ENCODE results near the gene TDRD1. TPM values are rescaled to one million over a fixed set of nuclear protein-coding genes. Genes with fewer than 3 reads are reported as not detected.
A peak's percentile ranks its signal among the peaks of the same experiment; 100 is the strongest.

The TDRD1 gene
- total and polyA plus RNA-seq, 9 donors = 0.04 to 0.29 (median 0.06) TPM

- Histone ChIP-seq H3K36me3 (ENCODE audit: control insufficient read depth, insufficient read depth, low read length) (no peaks in the 10 kb centered on the region), H3K4me1 (ENCODE audit: control insufficient read depth, insufficient read depth, low read length) (peaks cover 4% of the 10 kb centered on the region), H3K4me3 (ENCODE audit: low read length) (peak overlapping the region; percentile 98), H3K9me3 (replicated peaks; ENCODE audit: control insufficient read depth, low read depth, low read length) (peaks cover 3% of the 10 kb centered on the region), H3K27ac (ENCODE audit: low read length) (peak overlapping the region; percentile 89), H3K27me3 (ENCODE audit: control insufficient read depth, insufficient read depth, low read length) (peaks cover 4% of the 10 kb centered on the region)
- DNase-seq = no peak
- 0% methylated on average over 9 of the region's 23 CpGs for WGBS (ENCODE audit: insufficient coverage)
Measured at GRCh38 chr10:114173603-114173920, 5.6 kb upstream of the TDRD1 start.

GRCh38 chr10:114173921-114174694, 5.0 kb upstream of the TDRD1 start, which contains the start of gene CCDC186:
CCDC186 (minus strand) TSS chr10:114174203; CDS start chr10:114163268, 10,935 bp downstream.
- WGBS (ENCODE audit: insufficient coverage) = under 1% methylated on average over 46 of the region's 49 CpGs
- peak; percentile 92 for DNase-seq
- Histone ChIP-seq H3K4me1 (ENCODE audit: control insufficient read depth, insufficient read depth, low read length) (peaks cover 4% of the 10 kb centered on the region), H3K4me3 (ENCODE audit: low read length) (peak within 1 kb of the TSS; percentile 98), H3K27ac (ENCODE audit: low read length) (peak within 1 kb of the TSS; percentile 89), H3K27me3 (ENCODE audit: control insufficient read depth, insufficient read depth, low read length) (peaks cover 4% of the 10 kb centered on the region), H3K9me3 (replicated peaks; ENCODE audit: control insufficient read depth, low read depth, low read length) (no peaks in the 10 kb centered on the region), H3K36me3 (ENCODE audit: control insufficient read depth, insufficient read depth, low read length) (no peaks in the 10 kb centered on the region)

- H3K27ac ChIP-seq (ENCODE audit: low read length) = no peak overlapping the region
- peaks cover 4% of the 10 kb centered on the region for H3K27me3 ChIP-seq (ENCODE audit: control insufficient read depth, insufficient read depth, low read length)
- 8% methylated on average over 17 of the region's 19 CpGs for WGBS (ENCODE audit: insufficient coverage)
- H3K4me1 ChIP-seq (ENCODE audit: control insufficient read depth, insufficient read depth, low read length) = peaks cover 4% of the 10 kb centered on the region
- H3K4me3 ChIP-seq (ENCODE audit: low read length) = peak overlapping the region; percentile 98
- H3K9me3 ChIP-seq (replicated peaks; ENCODE audit: control insufficient read depth, low read depth, low read length) = no peaks in the 10 kb centered on the region
- H3K36me3 ChIP-seq (ENCODE audit: control insufficient read depth, insufficient read depth, low read length) = no peaks in the 10 kb centered on the region
- DNase-seq = peak; percentile 43
Measured at GRCh38 chr10:114174695-114175188, 4.4 kb upstream of the TDRD1 start.

GRCh38 chr10:114175667-114176066, 3.5 kb upstream of the TDRD1 start:
- H3K4me3 ChIP-seq (ENCODE audit: low read length) = no peak overlapping the region
- no peaks in the 10 kb centered on the region for H3K9me3 ChIP-seq (replicated peaks; ENCODE audit: control insufficient read depth, low read depth, low read length)
- no peaks in the 10 kb centered on the region for H3K36me3 ChIP-seq (ENCODE audit: control insufficient read depth, insufficient read depth, low read length)
- peaks cover 4% of the 10 kb centered on the region for H3K27me3 ChIP-seq (ENCODE audit: control insufficient read depth, insufficient read depth, low read length)
- peaks cover 4% of the 10 kb centered on the region for H3K4me1 ChIP-seq (ENCODE audit: control insufficient read depth, insufficient read depth, low read length)
- no peak for DNase-seq
- no peak overlapping the region for H3K27ac ChIP-seq (ENCODE audit: low read length)
- no CpG with 5 or more reads among the region's 1 CpG for WGBS (ENCODE audit: insufficient coverage)

GRCh38 chr10:114176511-114176910, 2.6 kb upstream of the TDRD1 start:
- H3K27ac ChIP-seq (ENCODE audit: low read length) = no peak overlapping the region
- H3K27me3 ChIP-seq (ENCODE audit: control insufficient read depth, insufficient read depth, low read length) = peaks cover 4% of the 10 kb centered on the region
- no peak for DNase-seq
- peaks cover 4% of the 10 kb centered on the region for H3K4me1 ChIP-seq (ENCODE audit: control insufficient read depth, insufficient read depth, low read length)
- no peak overlapping the region for H3K4me3 ChIP-seq (ENCODE audit: low read length)
- H3K36me3 ChIP-seq (ENCODE audit: control insufficient read depth, insufficient read depth, low read length) = no peaks in the 10 kb centered on the region
- WGBS (ENCODE audit: insufficient coverage) = 50% methylated on average over 1 of the region's 1 CpG
- no peaks in the 10 kb centered on the region for H3K9me3 ChIP-seq (replicated peaks; ENCODE audit: control insufficient read depth, low read depth, low read length)

GRCh38 chr10:114179747-114180146, 594 bp downstream of the TDRD1 start:
- Histone ChIP-seq H3K27me3 (ENCODE audit: control insufficient read depth, insufficient read depth, low read length) (peaks cover 4% of the 10 kb centered on the region), H3K4me3 (ENCODE audit: low read length) (no peak overlapping the region), H3K36me3 (ENCODE audit: control insufficient read depth, insufficient read depth, low read length) (no peaks in the 10 kb centered on the region), H3K9me3 (replicated peaks; ENCODE audit: control insufficient read depth, low read depth, low read length) (no peaks in the 10 kb centered on the region), H3K4me1 (ENCODE audit: control insufficient read depth, insufficient read depth, low read length) (peaks cover 3% of the 10 kb centered on the region), H3K27ac (ENCODE audit: low read length) (no peak overlapping the region)
- 49% methylated on average over 3 of the region's 8 CpGs for WGBS (ENCODE audit: insufficient coverage)
- no peak for DNase-seq

GRCh38 chr10:114180937-114181336, 1.8 kb downstream of the TDRD1 start:
- Histone ChIP-seq H3K9me3 (replicated peaks; ENCODE audit: control insufficient read depth, low read depth, low read length) (no peaks in the 10 kb centered on the region), H3K27ac (ENCODE audit: low read length) (no peak overlapping the region), H3K4me1 (ENCODE audit: control insufficient read depth, insufficient read depth, low read length) (peaks cover 3% of the 10 kb centered on the region), H3K36me3 (ENCODE audit: control insufficient read depth, insufficient read depth, low read length) (no peaks in the 10 kb centered on the region), H3K4me3 (ENCODE audit: low read length) (no peak overlapping the region), H3K27me3 (ENCODE audit: control insufficient read depth, insufficient read depth, low read length) (peaks cover 4% of the 10 kb centered on the region)
- WGBS (ENCODE audit: insufficient coverage) = no CpG with 5 or more reads among the region's 3 CpGs
- DNase-seq = no peak

GRCh38 chr10:114181971-114182370, 2.8 kb downstream of the TDRD1 start:
- Histone ChIP-seq H3K4me1 (ENCODE audit: control insufficient read depth, insufficient read depth, low read length) (peaks cover 3% of the 10 kb centered on the region), H3K9me3 (replicated peaks; ENCODE audit: control insufficient read depth, low read depth, low read length) (no peaks in the 10 kb centered on the region), H3K36me3 (ENCODE audit: control insufficient read depth, insufficient read depth, low read length) (no peaks in the 10 kb centered on the region), H3K27me3 (ENCODE audit: control insufficient read depth, insufficient read depth, low read length) (no peaks in the 10 kb centered on the region), H3K27ac (ENCODE audit: low read length) (no peak overlapping the region), H3K4me3 (ENCODE audit: low read length) (no peak overlapping the region)
- DNase-seq = peak; percentile 67
- 8% methylated on average over 2 of the region's 5 CpGs for WGBS (ENCODE audit: insufficient coverage)

- DNase-seq = no peak
- H3K4me3 ChIP-seq (ENCODE audit: low read length) = no peak overlapping the region
- H3K9me3 ChIP-seq (replicated peaks; ENCODE audit: control insufficient read depth, low read depth, low read length) = no peaks in the 10 kb centered on the region
- H3K27ac ChIP-seq (ENCODE audit: low read length) = no peak overlapping the region
- WGBS (ENCODE audit: insufficient coverage) = 80% methylated on average over 5 of the region's 9 CpGs
- H3K36me3 ChIP-seq (ENCODE audit: control insufficient read depth, insufficient read depth, low read length) = no peaks in the 10 kb centered on the region
- H3K27me3 ChIP-seq (ENCODE audit: control insufficient read depth, insufficient read depth, low read length) = no peaks in the 10 kb centered on the region
- peaks cover 3% of the 10 kb centered on the region for H3K4me1 ChIP-seq (ENCODE audit: control insufficient read depth, insufficient read depth, low read length)
Measured at GRCh38 chr10:114183563-114183962, 4.4 kb downstream of the TDRD1 start.

GRCh38 chr10:114184276-114184675, 5.1 kb downstream of the TDRD1 start:
- Histone ChIP-seq H3K36me3 (ENCODE audit: control insufficient read depth, insufficient read depth, low read length) (no peaks in the 10 kb centered on the region), H3K27me3 (ENCODE audit: control insufficient read depth, insufficient read depth, low read length) (no peaks in the 10 kb centered on the region), H3K27ac (ENCODE audit: low read length) (no peak overlapping the region), H3K9me3 (replicated peaks; ENCODE audit: control insufficient read depth, low read depth, low read length) (no peaks in the 10 kb centered on the region), H3K4me3 (ENCODE audit: low read length) (no peak overlapping the region), H3K4me1 (ENCODE audit: control insufficient read depth, insufficient read depth, low read length) (peaks cover 3% of the 10 kb centered on the region)
- no peak for DNase-seq
- no CpG with 5 or more reads among the region's 5 CpGs for WGBS (ENCODE audit: insufficient coverage)
